ENCODE results near the gene GSTM5. TPM values are rescaled to one million over a fixed set of nuclear protein-coding genes. Genes with fewer than 3 reads are reported as not detected.
"Not testable (repeated sequence)": the region's sequence is repeated elsewhere in the genome, so short reads cannot be mapped to it uniquely, and the experiment has no call there.

Gene GSTM5
- total and polyA plus RNA-seq, 2 of the 8 experiments (the other 6 are each of a cell fraction or from before 2014, with no cell fraction given), result 0.24 to 0.89 TPM

DNA sequence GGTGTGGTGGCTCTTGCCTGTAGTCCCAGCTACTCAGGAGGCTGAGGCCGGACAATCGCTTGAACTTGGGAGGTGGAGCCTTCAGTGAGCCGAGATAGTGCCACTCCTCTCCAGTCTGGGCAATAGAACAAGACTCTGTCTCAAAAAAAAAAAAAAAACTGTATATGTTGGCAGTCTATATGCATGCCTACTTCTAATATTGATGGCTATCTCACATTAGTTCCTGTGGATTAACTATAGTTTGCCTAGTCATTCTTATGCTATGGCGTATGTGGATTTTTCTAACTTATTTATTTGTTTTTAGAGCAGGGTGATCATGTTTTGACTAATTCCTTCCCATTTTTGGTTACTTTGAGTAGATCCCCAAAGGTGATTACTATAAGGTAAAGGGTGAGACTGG lies 15.0 kb upstream of the GSTM5 start:
- H2BK12ac ChIP-seq (ENCODE audit: low read depth, low read length), result no peak overlapping the region
- no peak overlapping the region for H2BK5ac ChIP-seq (ENCODE audit: low read depth, low read length)
- no peak overlapping the region for H2AK5ac ChIP-seq (ENCODE audit: low read depth, low read length)
- no peak overlapping the region for H3K14ac ChIP-seq (ENCODE audit: insufficient read length)
- no peak for TF ChIP-seq SIRT6 (IDR thresholded peaks at IDR 0.05; ENCODE audit: low read length)
- TF ChIP-seq POLR2A (IDR thresholded peaks at IDR 0.05; ENCODE audit: control extremely low read depth in 1 of 2, low read depth in 2 of 2, low read length in 2 of 2), result no peak
- H3K4ac ChIP-seq (replicated peaks; ENCODE audit: insufficient read length, low read depth, low read length), result no peak overlapping the region
- H4K5ac ChIP-seq (ENCODE audit: insufficient read length, low read depth, low read length), result no peak overlapping the region
- no peak overlapping the region for H4K8ac ChIP-seq (ENCODE audit: extremely low read depth, insufficient read depth, low read length)
- DNase-seq (ENCODE audit: low read depth in 1 of 2, low spot score in 2 of 2) (no peak), FAIRE-seq (no peak)
- H3K27me3 ChIP-seq (replicated peaks in 1 of 4; ENCODE audit: control insufficient read depth in 3 of 4, extremely low read depth in 1 of 4, insufficient read depth in 3 of 4, low read length in 3 of 4), result no peaks in the 10 kb centered on the region
- H3K56ac ChIP-seq (replicated peaks; ENCODE audit: insufficient read length, low read depth, low read length), result no peak overlapping the region
- H3K4me3 ChIP-seq (ENCODE audit: extremely low read depth in 1 of 4, insufficient read depth in 2 of 4, low read depth in 3 of 4, low read length in 4 of 4), result no peak overlapping the region
- H3K18ac ChIP-seq (ENCODE audit: extremely low read depth, low read length), result no peak overlapping the region
- WGBS, 2 experiments (ENCODE audit: extremely low coverage in 1 of 2, insufficient coverage in 1 of 2, insufficient read length in 1 of 2, insufficient replicate concordance in 2 of 2, low coverage in 1 of 2, low lambda C conversion rate in 2 of 2, missing lambda C conversion rate in 1 of 2), result 87% methylated on average over 4 of the region's 4 CpGs; no CpG with 5 or more reads in 1 of the 2 experiments
- no peak overlapping the region for H3K27ac ChIP-seq (ENCODE audit: low read depth, low read length)
- H3K4me2 ChIP-seq (ENCODE audit: insufficient read depth in 1 of 2, low read depth in 2 of 2, low read length in 2 of 2), result no peak overlapping the region
- ChIA-PET CTCF (ENCODE audit: partially characterized antibody) (no interaction called here), POLR2A (ENCODE audit: partially characterized antibody) (no interaction called here)
- no peaks in the 10 kb centered on the region for H3K9me3 ChIP-seq (ENCODE audit: insufficient read depth in 2 of 2, low read depth in 1 of 2, low read length in 1 of 2)
- H3K23me2 ChIP-seq (ENCODE audit: low read depth, low read length), result no peaks in the 10 kb centered on the region
- H3K9ac ChIP-seq (replicated peaks in 1 of 4; ENCODE audit: extremely low read depth in 1 of 4, low read depth in 3 of 4, low read length in 3 of 4), result no peak overlapping the region
- no peaks in the 10 kb centered on the region for H3K79me1 ChIP-seq (ENCODE audit: low read depth, low read length)
- H3K79me2 ChIP-seq (ENCODE audit: control insufficient read depth in 1 of 2, insufficient read depth in 2 of 2, low read length in 2 of 2), result no peaks in the 10 kb centered on the region
- no peak overlapping the region for H2BK20ac ChIP-seq (ENCODE audit: low read length)
- no peaks in the 10 kb centered on the region for H3K4me1 ChIP-seq (replicated peaks in 1 of 4; ENCODE audit: control insufficient read depth in 3 of 4, insufficient read depth in 4 of 4, low read length in 3 of 4)
- H2BK120ac ChIP-seq (replicated peaks; ENCODE audit: low read depth, low read length), result no peak overlapping the region
- no peak overlapping the region for H2BK15ac ChIP-seq (ENCODE audit: low read length)
- no peaks in the 10 kb centered on the region for H4K20me1 ChIP-seq (replicated peaks in 1 of 2; ENCODE audit: control insufficient read depth in 1 of 2, insufficient read depth in 2 of 2, low read length in 2 of 2)
- H2AFZ ChIP-seq (ENCODE audit: low read length), result no peak overlapping the region
- H3K36me3 ChIP-seq (ENCODE audit: control insufficient read depth in 2 of 4, insufficient read depth in 4 of 4, low read length in 3 of 4), result no peaks in the 10 kb centered on the region
- no peak overlapping the region for H3K23ac ChIP-seq (ENCODE audit: insufficient read length)
- H4K91ac ChIP-seq (replicated peaks; ENCODE audit: insufficient read length, low read length), result no peak overlapping the region

DNA sequence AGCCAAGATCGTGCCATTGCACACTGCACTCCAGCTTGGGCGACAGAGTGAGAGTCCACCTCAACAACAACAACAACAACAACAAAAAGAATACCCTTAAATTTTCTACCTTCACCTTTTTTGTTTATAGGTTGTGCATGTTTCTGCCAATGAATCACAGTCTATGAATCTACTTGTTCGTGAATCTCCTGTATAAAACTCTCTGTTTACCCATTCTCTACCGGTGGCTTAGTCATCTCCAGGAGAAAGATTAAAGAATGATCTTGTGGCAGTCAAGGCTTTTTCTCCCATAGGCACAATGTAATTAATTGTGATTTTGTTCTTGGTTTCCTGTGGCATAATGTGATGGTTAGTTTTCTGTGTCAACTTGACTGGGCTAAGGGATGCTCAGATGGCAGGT lies 14.2 kb upstream of the GSTM5 start:
- H2BK20ac ChIP-seq (ENCODE audit: low read length); H2AFZ ChIP-seq (ENCODE audit: low read length); FAIRE-seq; H3K4me3 ChIP-seq (ENCODE audit: extremely low read depth in 1 of 4, insufficient read depth in 2 of 4, low read depth in 3 of 4, low read length in 4 of 4); H3K4me1 ChIP-seq (replicated peaks in 1 of 4; ENCODE audit: control insufficient read depth in 3 of 4, insufficient read depth in 4 of 4, low read length in 3 of 4); DNase-seq (ENCODE audit: low read depth in 1 of 2, low spot score in 2 of 2); H3K79me2 ChIP-seq (ENCODE audit: control insufficient read depth in 1 of 2, insufficient read depth in 2 of 2, low read length in 2 of 2); H2BK5ac ChIP-seq (ENCODE audit: low read depth, low read length); H4K5ac ChIP-seq (ENCODE audit: insufficient read length, low read depth, low read length); H2BK12ac ChIP-seq (ENCODE audit: low read depth, low read length); CTCF ChIA-PET (ENCODE audit: partially characterized antibody); H3K79me1 ChIP-seq (ENCODE audit: low read depth, low read length); H3K9ac ChIP-seq (replicated peaks in 1 of 4; ENCODE audit: extremely low read depth in 1 of 4, low read depth in 3 of 4, low read length in 3 of 4); H4K91ac ChIP-seq (replicated peaks; ENCODE audit: insufficient read length, low read length); H3K4ac ChIP-seq (replicated peaks; ENCODE audit: insufficient read length, low read depth, low read length); H2BK15ac ChIP-seq (ENCODE audit: low read length); H3K56ac ChIP-seq (replicated peaks; ENCODE audit: insufficient read length, low read depth, low read length); H4K20me1 ChIP-seq (replicated peaks in 1 of 2; ENCODE audit: control insufficient read depth in 1 of 2, insufficient read depth in 2 of 2, low read length in 2 of 2); H3K4me2 ChIP-seq (ENCODE audit: insufficient read depth in 1 of 2, low read depth in 2 of 2, low read length in 2 of 2); H2BK120ac ChIP-seq (replicated peaks; ENCODE audit: low read depth, low read length); H4K8ac ChIP-seq (ENCODE audit: extremely low read depth, insufficient read depth, low read length); H3K14ac ChIP-seq (ENCODE audit: insufficient read length); H3K27ac ChIP-seq (ENCODE audit: low read depth, low read length); POLR2A ChIA-PET (ENCODE audit: partially characterized antibody); H3K23me2 ChIP-seq (ENCODE audit: low read depth, low read length); H3K9me3 ChIP-seq (ENCODE audit: insufficient read depth in 2 of 2, low read depth in 1 of 2, low read length in 1 of 2); H3K27me3 ChIP-seq (replicated peaks in 1 of 4; ENCODE audit: control insufficient read depth in 3 of 4, extremely low read depth in 1 of 4, insufficient read depth in 3 of 4, low read length in 3 of 4); H3K18ac ChIP-seq (ENCODE audit: extremely low read depth, low read length); H3K23ac ChIP-seq (ENCODE audit: insufficient read length); H3K36me3 ChIP-seq (ENCODE audit: control insufficient read depth in 2 of 4, insufficient read depth in 4 of 4, low read length in 3 of 4); H2AK5ac ChIP-seq (ENCODE audit: low read depth, low read length): not testable (repeated sequence)
- WGBS, 2 experiments (ENCODE audit: extremely low coverage in 1 of 2, insufficient coverage in 1 of 2, insufficient read length in 1 of 2, insufficient replicate concordance in 2 of 2, low coverage in 1 of 2, low lambda C conversion rate in 2 of 2, missing lambda C conversion rate in 1 of 2), result 89% methylated on average over 4 of the region's 4 CpGs; no CpG with 5 or more reads in 1 of the 2 experiments

Data from H1 (cell line).